CD4-positive, alpha-beta memory T cell (primary cell): ENCODE data around the gene ADAT1. TPM values are rescaled to one million over a fixed set of nuclear protein-coding genes. Genes with fewer than 3 reads are reported as not detected.

ENCODE experiments used
- CTCF ChIA-PET: fragments of 350-600 bp; sonication (Branson Sonifier 250); formaldehyde crosslinking; loops from one replicate; lab custom pipeline; 2021; ENCODE audit warnings: inconsistent platforms; ENCODE audit not compliant: partially characterized antibody; lab: Charles Lee
- POLR2A ChIA-PET: fragments of 350-600 bp; sonication (Branson Sonifier 250); formaldehyde crosslinking; loops from one replicate; lab custom pipeline; 2021; ENCODE audit not compliant: partially characterized antibody; lab: Charles Lee
- DNase-seq, 5 donors: peaks; one replicate each; pipeline versions ENCODE4 v3.0.0 to v3.0.0-alpha.2; 2020 to 2022; ENCODE audit warnings: mixed read lengths in 1 of 5
- H3K27ac ChIP-seq: one replicate; pipeline ENCODE4 v1.7.0; 2013; ENCODE audit warnings: low read depth, low read length
- H3K27me3 ChIP-seq: 2 replicates; pipeline ENCODE4 v1.7.0; 2013; ENCODE audit warnings: mild to moderate bottlenecking, low read length, moderate library complexity; ENCODE audit not compliant: insufficient read depth
- H3K36me3 ChIP-seq: 2 replicates; pipeline ENCODE4 v1.7.0; 2013; ENCODE audit warnings: mild to moderate bottlenecking, low read length, moderate library complexity; ENCODE audit not compliant: insufficient read depth
- H3K4me1 ChIP-seq: 2 replicates; pipeline ENCODE4 v1.7.0; 2013; ENCODE audit warnings: mild to moderate bottlenecking, low read length, moderate library complexity; ENCODE audit not compliant: insufficient read depth
- H3K4me3 ChIP-seq, 2 donors: one replicate each; pipeline ENCODE4 v1.7.0; 2013; ENCODE audit warnings: low read length in 2 of 2, mild to moderate bottlenecking in 1 of 2
- H3K9me3 ChIP-seq, 2 donors: one replicate each; pipeline ENCODE4 v1.7.0; 2013; ENCODE audit warnings: low read length in 2 of 2, control low read depth in 1 of 2; ENCODE audit not compliant: control insufficient read depth in 1 of 2
- H3K27ac Mint-ChIP-seq, 7 donors: one replicate each; pipeline ENCODE4 v1.8.0; 2020 to 2021; ENCODE audit warnings: mixed read lengths in 7 of 7, mild to moderate bottlenecking in 6 of 7, inconsistent platforms in 3 of 7, moderate library complexity in 3 of 7
- H3K27me3 Mint-ChIP-seq, 2 donors: one replicate each; pipeline ENCODE4 v1.8.0; 2020 to 2021; ENCODE audit warnings: mixed read lengths in 2 of 2
- H3K36me3 Mint-ChIP-seq, 2 donors: one replicate each; pipeline ENCODE4 v1.8.0; 2020 to 2021; ENCODE audit warnings: mixed read lengths in 2 of 2, inconsistent platforms in 1 of 2, mild to moderate bottlenecking in 1 of 2
- H3K4me1 Mint-ChIP-seq, 4 donors: one replicate each; pipeline ENCODE4 v1.8.0; 2020 to 2021; ENCODE audit warnings: mixed read lengths in 4 of 4, mild to moderate bottlenecking in 1 of 4
- H3K4me3 Mint-ChIP-seq, 8 donors: one replicate each; pipeline ENCODE4 v1.8.0; 2020 to 2021; ENCODE audit warnings: mixed read lengths in 8 of 8, mild to moderate bottlenecking in 7 of 8, moderate library complexity in 6 of 8, inconsistent platforms in 3 of 8
- H3K9me3 Mint-ChIP-seq, 8 donors: one replicate each; pipeline ENCODE4 v1.8.0; 2020 to 2021; ENCODE audit warnings: mixed read lengths in 8 of 8, mild to moderate bottlenecking in 5 of 8, inconsistent platforms in 3 of 8, moderate library complexity in 1 of 8
- intact Hi-C: fragments of 100-400 bp; cut with micrococcal nuclease; formaldehyde crosslinking; loops from one replicate; pipeline ENCODE4 v1.15.1; 2023
- polyA plus RNA-seq, 2 donors: library from polyadenylated mRNA; unstranded; fragments of 300-500 nt; fragmentation: Illumina TruSeq; gene quantifications; one replicate each; pipeline ENCODE4 v1.2.3, GENCODE V29; 2021
- total RNA-seq, 2 experiments: library from RNA; stranded (reverse); gene quantifications; one replicate each; pipeline ENCODE4 v1.2.3, GENCODE V29; 2021

ADAT1 gene
- total and polyA plus RNA-seq, 4 experiments from 2014 or later = 44.4 to 93.9 (median 71.6) TPM

GRCh38 chr16:75615619-75616018 lies 7.5 kb downstream of the ADAT1 start:
- H3K4me1 ChIP-seq = peaks cover 57% of the 10 kb centered on the region
- CTCF ChIA-PET = interaction anchor here (0.6 to 2.2 kb wide), 11 partner anchors 9 to 382 kb away, joined by 3 to 11 read pairs (median 4); partner anchors contain the start of genes KARS1 and TERF2IP

GRCh38 chr16:75614066-75614897 lies 8.8 kb downstream of the ADAT1 start:
- H3K4me3 Mint-ChIP-seq = peak overlapping the region in 2 of 8 donors; percentile 54 to 57
- no peak for DNase-seq
- Histone ChIP-seq H3K9me3 (no peaks in the 10 kb centered on the region), H3K27me3 (no peaks in the 10 kb centered on the region), H3K27ac (no peak overlapping the region), H3K4me3 (no peak overlapping the region), H3K4me1 (peaks cover 44% of the 10 kb centered on the region), H3K36me3 (peaks cover 18% of the 10 kb centered on the region)
- intact Hi-C loops = no loop called here
- no peaks in the 10 kb centered on the region for H3K27me3 Mint-ChIP-seq
- no peaks in the 10 kb centered on the region for H3K9me3 Mint-ChIP-seq
- peaks cover 36 to 59% of the 10 kb centered on the region in 2 donors for H3K36me3 Mint-ChIP-seq
- H3K4me1 Mint-ChIP-seq = peaks cover 22 to 41% (median 32%) of the 10 kb centered on the region in 4 donors
- H3K27ac Mint-ChIP-seq = peak overlapping the region in 6 of 7 donors; percentile 11 to 85 (median 38)
- CTCF ChIA-PET = interaction anchor here (0.6 to 2.2 kb wide), 3 partner anchors 33 to 503 kb away, joined by 3 to 11 read pairs (median 5); partner anchors contain the start of genes KARS1 and TERF2IP
- POLR2A ChIA-PET = interaction anchor here (1.1 to 9.6 kb wide), 3 partner anchors 17 to 47 kb away, joined by 3 to 293 read pairs (median 13); partner anchors contain the start of genes GABARAPL2, KARS1 and TERF2IP

More at GRCh38 chr16:75615619-75616018, 7.5 kb downstream of the ADAT1 start:
- POLR2A ChIA-PET = interaction anchor here (0.9 to 9.6 kb wide), 5 partner anchors 8 to 150 kb away, joined by 3 to 293 read pairs (median 3); partner anchors contain the start of genes GABARAPL2, KARS1, TERF2IP and TMEM170A
- Mint-ChIP-seq H3K27me3 (no peaks in the 10 kb centered on the region), H3K36me3 (peaks cover 42 to 53% of the 10 kb centered on the region in 2 donors), H3K9me3 (no peaks in the 10 kb centered on the region), H3K4me3 (peak overlapping the region in 5 of 8 donors; percentile 59 to 84 (median 74)), H3K4me1 (peaks cover 29 to 51% (median 40%) of the 10 kb centered on the region in 4 donors), H3K27ac (peak overlapping the region; percentile 85 to 97 (median 94))
- Histone ChIP-seq H3K27me3 (no peaks in the 10 kb centered on the region), H3K4me3 (no peak overlapping the region), H3K27ac (peak overlapping the region; percentile 57), H3K9me3 (no peaks in the 10 kb centered on the region), H3K36me3 (peaks cover 15% of the 10 kb centered on the region)
- intact Hi-C loops = no loop called here
- DNase-seq = no peak

GRCh38 chr16:75606507-75606906 lies 16.6 kb downstream of the ADAT1 start:
- H3K36me3 Mint-ChIP-seq = peaks cover 64 to 79% of the 10 kb centered on the region in 2 donors
- intact Hi-C loops = no loop called here
- no peaks in the 10 kb centered on the region for H3K27me3 ChIP-seq
- H3K27me3 Mint-ChIP-seq = no peaks in the 10 kb centered on the region
- no peaks in the 10 kb centered on the region for H3K9me3 ChIP-seq
- POLR2A ChIA-PET = no interaction called here
- H3K9me3 Mint-ChIP-seq = peaks cover 0 to 12% (median 6%) of the 10 kb centered on the region in 8 donors
- no peaks in the 10 kb centered on the region for H3K4me1 ChIP-seq
- no peak overlapping the region for H3K4me3 ChIP-seq
- no peak overlapping the region for H3K4me3 Mint-ChIP-seq
- H3K27ac ChIP-seq = no peak overlapping the region
- DNase-seq = no peak
- H3K36me3 ChIP-seq = peaks cover 45% of the 10 kb centered on the region
- CTCF ChIA-PET = interaction anchor here (0.7 to 1.8 kb wide), 6 partner anchors 9 to 89 kb away, joined by 3 to 5 read pairs (median 4); partner anchors contain the start of gene ADAT1
- H3K4me1 Mint-ChIP-seq = peaks cover 0 to 3% (median 1%) of the 10 kb centered on the region in 4 donors
- H3K27ac Mint-ChIP-seq = no peak overlapping the region

- Mint-ChIP-seq H3K4me1 (peaks cover 0 to 3% (median under 1%) of the 10 kb centered on the region in 4 donors), H3K36me3 (peaks cover 76 to 78% of the 10 kb centered on the region in 2 donors), H3K9me3 (peaks cover 0 to 12% (median 6%) of the 10 kb centered on the region in 8 donors), H3K27me3 (no peaks in the 10 kb centered on the region), H3K27ac (no peak overlapping the region), H3K4me3 (no peak overlapping the region)
- Histone ChIP-seq H3K4me3 (no peak overlapping the region), H3K9me3 (no peaks in the 10 kb centered on the region), H3K27ac (no peak overlapping the region), H3K36me3 (peaks cover 47% of the 10 kb centered on the region), H3K27me3 (no peaks in the 10 kb centered on the region), H3K4me1 (no peaks in the 10 kb centered on the region)
- DNase-seq = no peak
- POLR2A ChIA-PET = interaction anchor here (0.6 kb wide), 1 partner anchor 44 kb away, joined by 3 read pairs; the partner anchor contains the start of genes KARS1 and TERF2IP
- intact Hi-C loops = no loop called here
- CTCF ChIA-PET = interaction anchor here (1.3 kb wide), 1 partner anchor 13 kb away, joined by 3 read pairs; no protein-coding TSS in a partner anchor
Measured at GRCh38 chr16:75603241-75603640, 19.8 kb downstream of the ADAT1 start.

- H3K36me3 Mint-ChIP-seq = peaks cover 64 to 68% of the 10 kb centered on the region in 2 donors
- H3K9me3 Mint-ChIP-seq = peaks cover 0 to 13% (median 6%) of the 10 kb centered on the region in 8 donors
- Histone ChIP-seq H3K9me3 (no peaks in the 10 kb centered on the region), H3K4me3 (no peak overlapping the region), H3K36me3 (peaks cover 39% of the 10 kb centered on the region), H3K27me3 (no peaks in the 10 kb centered on the region), H3K27ac (no peak overlapping the region), H3K4me1 (peaks cover 2% of the 10 kb centered on the region)
- no peaks in the 10 kb centered on the region for H3K27me3 Mint-ChIP-seq
- peak overlapping the region in 2 of 7 donors; percentile 42 to 57 for H3K27ac Mint-ChIP-seq
- H3K4me3 Mint-ChIP-seq = no peak overlapping the region
- no peak for DNase-seq
- CTCF ChIA-PET = interaction anchor here (0.8 to 1.0 kb wide), 2 partner anchors 14 to 18 kb away, joined by 3 read pairs; no protein-coding TSS in a partner anchor
- peaks cover 0 to 5% (median 3%) of the 10 kb centered on the region in 4 donors for H3K4me1 Mint-ChIP-seq
- POLR2A ChIA-PET = no interaction called here
- intact Hi-C loops = no loop called here
Measured at GRCh38 chr16:75599452-75600277, 23.4 kb downstream of the ADAT1 start.

GRCh38 chr16:75593825-75594820 lies 29.0 kb downstream of the ADAT1 start:
- Histone ChIP-seq H3K36me3 (peaks cover 5% of the 10 kb centered on the region), H3K27me3 (no peaks in the 10 kb centered on the region), H3K27ac (no peak overlapping the region), H3K9me3 (no peaks in the 10 kb centered on the region), H3K4me3 (no peak overlapping the region), H3K4me1 (peaks cover 3% of the 10 kb centered on the region)
- peaks cover 0 to 7% (median 5%) of the 10 kb centered on the region in 4 donors for H3K4me1 Mint-ChIP-seq
- H3K36me3 Mint-ChIP-seq = peaks cover 30 to 31% of the 10 kb centered on the region in 2 donors
- ChIA-PET CTCF (no interaction called here), POLR2A (interaction anchor here (1.0 to 1.9 kb wide), 2 partner anchors 20 to 55 kb away, joined by 3 to 5 read pairs; no protein-coding TSS in a partner anchor)
- H3K27me3 Mint-ChIP-seq = no peaks in the 10 kb centered on the region
- intact Hi-C loops = no loop called here
- H3K4me3 Mint-ChIP-seq = no peak overlapping the region
- peak overlapping the region in 3 of 7 donors; percentile 43 to 57 (median 47) for H3K27ac Mint-ChIP-seq
- DNase-seq = no peak
- peaks cover 0 to 1% (median 0%) of the 10 kb centered on the region in 8 donors for H3K9me3 Mint-ChIP-seq
